AG08396 (cell line): ENCODE results near the gene ALG5.
A peak's percentile ranks its signal among the peaks of the same experiment; 100 is the strongest.

ENCODE experiments used
- DNase-seq: peaks from one replicate; pipeline ENCODE4 v3.0.0; 2012; ENCODE audit warnings: low spot score, mixed read lengths

ALG5 gene, protein sequence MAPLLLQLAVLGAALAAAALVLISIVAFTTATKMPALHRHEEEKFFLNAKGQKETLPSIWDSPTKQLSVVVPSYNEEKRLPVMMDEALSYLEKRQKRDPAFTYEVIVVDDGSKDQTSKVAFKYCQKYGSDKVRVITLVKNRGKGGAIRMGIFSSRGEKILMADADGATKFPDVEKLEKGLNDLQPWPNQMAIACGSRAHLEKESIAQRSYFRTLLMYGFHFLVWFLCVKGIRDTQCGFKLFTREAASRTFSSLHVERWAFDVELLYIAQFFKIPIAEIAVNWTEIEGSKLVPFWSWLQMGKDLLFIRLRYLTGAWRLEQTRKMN

DNA sequence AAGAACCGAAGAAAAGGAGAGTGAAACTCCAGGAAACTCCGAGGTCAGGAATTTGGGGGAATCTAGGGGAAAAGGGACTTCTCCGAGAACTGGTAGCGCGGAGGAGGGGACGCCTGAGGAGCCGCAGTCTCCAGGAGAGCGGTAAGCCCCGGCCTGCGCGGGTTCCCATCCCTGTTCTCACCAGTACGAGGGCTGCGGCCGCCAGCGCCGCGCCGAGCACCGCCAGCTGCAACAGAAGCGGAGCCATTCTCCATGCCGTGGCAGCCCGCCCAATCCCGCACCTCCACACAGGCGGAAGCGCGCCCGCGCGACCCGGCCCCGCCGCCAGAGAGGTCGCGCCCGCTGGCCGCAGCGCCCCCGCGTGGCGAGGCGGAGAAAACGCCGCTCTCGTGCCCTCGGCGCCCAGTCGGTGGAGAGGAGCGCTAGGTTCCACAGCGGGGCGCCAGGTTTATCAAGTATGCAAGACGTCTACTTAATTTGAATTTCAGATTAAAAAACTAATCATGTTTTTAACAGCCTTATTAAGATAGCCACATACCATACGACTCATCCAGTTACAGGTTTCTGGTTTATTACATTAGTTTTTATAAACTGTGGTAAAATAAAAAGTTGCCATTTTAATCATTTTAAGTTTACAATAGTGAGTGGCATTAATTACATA is at the start of gene ALG5:
ALG5 (minus strand) TSS at position 287 of the 661 bp plus-strand sequence; CDS start at position 247, 40 bp downstream.
- DNase-seq = peak; percentile 92

DNA sequence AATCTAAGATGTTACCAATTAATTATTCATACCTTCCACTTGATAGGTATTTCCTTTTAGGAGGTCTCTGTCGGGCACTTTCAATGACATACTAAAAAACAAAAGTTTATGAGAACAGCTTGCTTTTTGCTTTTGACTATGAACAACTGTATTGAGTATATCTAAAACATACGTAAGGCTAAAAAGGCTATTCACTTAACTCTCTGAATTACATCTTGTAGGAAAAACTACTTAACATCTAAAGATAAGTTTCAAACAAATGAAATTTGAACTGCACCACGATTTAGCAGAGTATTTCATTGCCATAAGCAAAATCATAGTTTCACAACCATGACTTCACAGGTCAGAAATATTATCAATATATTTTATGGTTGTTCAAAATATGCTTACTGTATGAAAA is 48.7 kb upstream of the ALG5 start:
- DNase-seq = no peak

DNA sequence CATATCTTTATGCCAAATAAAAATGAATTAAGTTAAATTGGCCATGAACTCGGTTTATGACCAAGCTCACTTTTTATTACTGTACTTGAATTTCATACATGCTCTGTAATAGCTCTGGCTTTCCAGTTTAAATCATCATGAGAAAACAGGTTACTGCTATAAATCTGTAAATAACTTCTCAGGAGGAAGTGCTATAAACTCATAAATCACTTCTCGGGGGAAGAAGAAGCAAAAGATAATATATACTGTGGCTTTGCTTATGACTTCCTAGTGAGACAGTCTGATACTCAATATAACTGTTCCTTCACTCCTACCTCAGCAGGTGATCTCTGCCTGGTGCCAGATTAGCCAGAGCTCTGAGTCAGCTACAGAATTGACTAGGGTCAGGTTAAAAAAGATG is 47.9 kb upstream of the ALG5 start:
- no peak for DNase-seq

GRCh38 chr13:37046062-37046461 is 46.9 kb upstream of the ALG5 start:
- DNase-seq = no peak

DNA sequence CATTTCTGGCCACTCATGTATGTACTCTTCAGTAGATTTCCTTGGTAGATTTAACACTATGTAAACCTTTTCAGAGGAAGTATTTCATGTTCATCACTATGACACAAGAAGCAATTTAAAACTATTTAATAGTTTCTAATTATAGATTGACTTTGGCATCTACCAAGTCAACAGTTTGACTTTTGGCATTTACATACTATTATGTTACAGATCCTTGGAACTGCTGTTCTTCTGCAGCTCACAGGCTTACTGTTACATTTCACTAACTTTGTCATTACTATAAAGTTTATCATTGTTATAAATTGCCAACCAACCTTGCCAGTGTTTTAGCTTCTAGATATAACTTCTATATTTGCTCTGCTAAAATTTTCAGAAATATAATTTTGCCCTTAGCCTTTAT is 41.6 kb upstream of the ALG5 start:
- no peak for DNase-seq

DNA sequence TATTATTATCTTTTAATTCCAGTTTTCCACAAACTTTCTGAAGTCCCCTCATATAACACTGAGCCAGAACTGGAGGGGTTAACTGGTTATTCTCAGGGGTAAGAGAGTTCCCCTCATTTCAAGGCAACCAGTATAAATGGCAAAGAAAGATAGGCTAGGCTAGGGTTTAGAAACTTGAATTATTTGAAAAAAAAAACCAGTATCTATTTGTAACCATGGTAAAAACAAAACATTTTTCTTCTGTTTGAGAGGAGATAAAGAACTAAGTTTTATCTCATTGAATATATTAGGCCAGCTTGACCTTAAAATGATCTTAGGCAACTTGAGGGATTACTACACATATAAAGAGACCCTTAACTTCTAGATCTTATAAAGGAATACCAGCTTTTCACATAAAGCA is 40.8 kb upstream of the ALG5 start:
- no peak for DNase-seq

DNA sequence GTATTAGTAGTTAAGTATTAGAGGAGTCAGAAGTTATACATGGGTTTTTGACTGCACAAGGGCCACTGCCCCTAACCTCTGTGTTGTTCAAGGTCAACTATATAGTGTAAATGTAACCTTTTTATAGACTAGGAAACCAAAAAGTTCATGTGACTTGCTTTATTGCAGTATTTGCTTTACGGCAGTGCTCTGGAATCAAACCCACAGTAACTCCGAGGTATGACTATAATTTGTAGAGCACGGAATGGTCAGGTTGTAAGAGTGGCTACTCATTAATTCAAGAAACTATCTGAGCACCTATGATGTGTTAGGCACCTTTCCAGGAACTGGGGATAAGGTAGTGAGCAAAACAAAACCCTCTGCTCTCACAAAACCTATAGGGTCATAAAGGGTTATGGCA is 38.1 kb upstream of the ALG5 start:
- no peak for DNase-seq

- no peak for DNase-seq
Observed at GRCh38 chr13:37029617-37030016, 30.5 kb upstream of the ALG5 start.

DNA sequence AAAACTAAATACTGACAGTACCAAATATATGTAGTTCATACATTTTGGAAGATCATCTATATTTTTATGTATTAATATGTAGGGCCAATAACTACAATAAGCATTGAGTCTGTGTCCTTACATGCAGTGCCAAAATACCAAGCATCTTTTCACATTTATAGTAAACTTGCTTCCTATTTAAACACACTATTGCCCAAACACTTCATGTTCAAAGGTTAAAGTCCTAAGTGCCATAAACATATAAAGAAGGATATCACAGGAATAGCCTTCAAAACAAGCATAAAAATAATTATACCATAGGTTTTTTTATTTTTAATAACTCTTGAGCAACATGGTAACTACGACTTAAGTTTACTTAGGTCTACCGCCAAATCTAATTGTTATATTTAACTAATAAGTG is 28.5 kb upstream of the ALG5 start:
- no peak for DNase-seq

DNA sequence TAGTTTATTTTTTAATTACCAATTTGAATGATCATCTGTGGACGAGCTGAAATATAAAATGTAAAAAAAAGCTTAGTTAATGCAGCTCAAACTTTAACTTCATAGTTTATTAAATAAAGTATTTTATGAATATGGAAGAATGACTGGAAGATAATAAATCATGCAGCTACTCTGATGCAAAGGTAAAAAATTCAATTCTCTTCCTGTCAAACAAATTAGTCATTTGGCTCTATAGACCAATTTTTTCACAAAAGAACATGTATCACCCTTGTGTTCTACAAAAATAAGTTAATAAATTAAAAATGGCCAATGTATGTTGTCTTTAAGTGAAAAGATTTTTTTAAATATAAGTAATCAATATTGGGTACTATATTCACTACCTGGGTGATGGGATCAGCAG is 27.6 kb upstream of the ALG5 start:
- DNase-seq = no peak

- peak; percentile 5 for DNase-seq
Observed at GRCh38 chr13:37023871-37024270, 24.7 kb upstream of the ALG5 start.

- no peak for DNase-seq
Observed at GRCh38 chr13:37014609-37015008, 15.5 kb upstream of the ALG5 start.

GRCh38 chr13:37011788-37012187 is 12.6 kb upstream of the ALG5 start:
- no peak for DNase-seq

GRCh38 chr13:37011002-37011401 is 11.9 kb upstream of the ALG5 start:
- no peak for DNase-seq

DNA sequence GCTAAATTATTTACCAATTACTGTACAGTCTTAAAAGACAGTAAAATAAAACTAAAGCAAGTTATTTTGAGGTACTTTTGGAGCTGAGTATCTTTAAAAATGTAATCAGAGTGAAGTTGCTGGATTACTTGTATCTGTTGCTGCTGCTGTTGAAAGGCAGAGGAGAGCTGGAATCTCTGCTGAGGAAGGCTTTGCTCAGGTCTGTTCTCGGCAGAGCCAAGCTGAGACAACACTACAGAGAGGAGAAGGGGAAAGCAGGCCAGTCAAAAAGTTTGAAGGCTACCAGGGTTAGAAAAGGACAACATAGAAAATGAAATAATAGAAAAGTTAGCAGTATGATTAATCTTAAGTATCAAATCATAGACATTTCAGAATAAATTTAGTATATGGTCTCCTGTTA is 11.3 kb upstream of the ALG5 start:
- DNase-seq = no peak

DNA sequence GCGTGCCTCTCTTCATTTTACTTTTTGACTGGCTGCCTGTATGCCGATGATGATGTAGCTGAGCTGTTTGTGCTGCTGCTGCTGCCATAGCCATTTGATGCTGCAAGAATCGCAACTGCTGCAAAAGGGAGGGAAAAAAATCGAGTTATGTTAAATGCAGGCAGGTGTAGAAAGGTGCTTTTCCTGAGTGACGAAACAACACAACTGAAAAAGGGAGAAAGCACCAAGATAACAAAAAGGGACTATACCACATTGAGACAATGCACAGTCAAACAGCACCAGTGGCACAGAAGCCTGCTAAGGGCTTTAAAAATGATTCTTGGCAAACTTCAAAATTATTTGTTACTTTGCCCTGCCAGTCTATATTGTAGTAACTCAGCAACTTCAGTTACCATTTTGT is 10.6 kb upstream of the ALG5 start:
- DNase-seq = no peak

DNA sequence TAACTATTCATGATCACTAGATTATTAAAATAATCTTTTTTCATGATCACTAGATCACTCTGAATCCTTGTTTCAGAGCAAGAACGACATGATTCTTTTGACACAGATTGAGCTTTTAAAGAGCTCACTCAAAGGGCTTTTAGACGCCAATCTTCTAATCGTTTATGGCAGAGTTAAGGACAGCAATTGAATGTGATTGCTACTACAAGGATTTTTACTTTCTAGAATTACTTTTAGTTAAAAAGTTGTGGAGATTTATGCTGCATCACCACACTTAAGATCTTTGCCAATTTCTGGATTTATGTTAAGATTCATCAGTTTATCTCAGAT is 2.7 kb upstream of the ALG5 start:
- DNase-seq = no peak

GRCh38 chr13:36998624-36999041 is 507 bp downstream of the ALG5 start:
- DNase-seq = no peak

DNA sequence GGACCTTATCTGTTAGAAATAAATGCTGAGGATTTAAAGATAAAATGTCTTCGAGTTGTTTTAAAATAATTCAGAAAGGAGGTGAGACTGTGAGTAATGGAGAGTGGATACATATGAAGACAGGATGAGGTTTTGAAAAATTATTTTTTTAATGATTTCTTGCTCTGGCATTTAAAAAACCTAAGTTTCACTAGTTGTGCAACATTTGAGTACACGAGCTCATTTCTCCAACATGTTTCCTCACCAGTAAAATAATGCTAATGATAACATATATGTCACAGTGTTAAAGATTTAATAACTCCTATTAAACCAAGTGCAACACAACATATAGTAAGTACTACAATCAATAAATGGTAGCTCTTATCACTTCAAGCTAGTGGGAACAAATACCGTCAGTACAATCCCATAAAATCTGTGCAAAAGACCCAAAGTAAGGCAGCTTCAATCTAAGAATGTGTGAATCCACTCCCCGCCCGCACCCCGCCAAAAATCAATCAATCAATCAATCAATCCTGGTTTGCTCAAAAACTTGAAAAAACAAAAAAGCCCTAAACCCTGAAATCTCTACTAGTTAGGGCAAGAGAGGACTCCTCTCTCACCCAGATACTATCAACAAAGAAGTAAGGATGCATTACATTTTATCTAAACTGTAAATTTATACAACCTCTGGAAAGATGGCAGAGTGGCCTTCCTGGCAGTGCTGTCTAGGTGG is 1.3 kb downstream of the ALG5 start:
- DNase-seq = no peak

- no peak for DNase-seq
Observed at GRCh38 chr13:36992362-36992761, 6.8 kb downstream of the ALG5 start.

- DNase-seq = peak; percentile 3
Observed at GRCh38 chr13:36986462-36987240, 12.5 kb downstream of the ALG5 start.

DNA sequence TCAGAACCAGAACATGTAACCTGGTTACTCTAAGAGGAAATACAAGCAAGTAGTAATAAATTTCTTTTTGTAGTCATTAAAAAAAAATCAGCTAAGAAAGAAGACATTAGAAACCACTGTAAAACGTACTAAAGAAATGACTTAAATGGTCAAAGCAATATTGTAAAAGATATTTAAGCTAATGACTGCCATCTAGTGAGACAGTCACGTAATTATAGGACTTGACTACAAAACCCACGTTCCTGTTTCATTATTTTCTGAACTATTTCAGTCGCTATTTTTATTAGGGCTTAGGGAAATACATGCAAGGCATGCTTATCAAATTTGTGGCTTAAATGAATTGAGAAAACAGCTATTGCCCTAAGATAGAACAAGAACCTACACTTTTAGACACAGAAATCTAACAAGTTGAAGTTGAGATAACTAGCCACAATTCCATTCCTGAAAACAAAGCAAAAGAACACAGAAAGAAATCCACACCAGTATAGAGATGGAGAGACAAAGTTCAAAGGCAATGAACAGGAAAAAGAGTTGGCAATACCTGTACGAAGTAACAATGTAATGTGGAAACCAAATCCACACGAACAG is 17.9 kb downstream of the ALG5 start:
- peak; percentile 19 for DNase-seq
